Spinal cord (tissue), 10 donors: Measurements from ENCODE around the gene SLC25A1. TPM values are rescaled to one million over a fixed set of nuclear protein-coding genes. Genes with fewer than 3 reads are reported as not detected.

Source experiments
- DNase-seq, 6 donors: peaks; one replicate each; pipeline versions ENCODE4 v3.0.0 to v3.0.0-alpha.2; 2013 to 2015; ENCODE audit warnings: low spot score in 6 of 6, low read depth in 4 of 6
- H3K27ac ChIP-seq: one replicate; pipeline ENCODE4 v1.5.1; 2013; ENCODE audit warnings: low read depth, low read length, control low read depth
- H3K27me3 ChIP-seq: one replicate; pipeline ENCODE4 v1.6.1; 2013; ENCODE audit warnings: low read length; ENCODE audit not compliant: control insufficient read depth, insufficient read depth
- H3K36me3 ChIP-seq: one replicate; pipeline ENCODE4 v1.6.1; 2013; ENCODE audit warnings: low read length; ENCODE audit not compliant: control insufficient read depth, insufficient read depth
- H3K4me1 ChIP-seq: one replicate; pipeline ENCODE4 v1.6.1; 2013; ENCODE audit warnings: low read length; ENCODE audit not compliant: control insufficient read depth, insufficient read depth
- H3K4me3 ChIP-seq: one replicate; pipeline ENCODE4 v1.5.1; 2013; ENCODE audit warnings: low read depth, low read length, control low read depth
- H3K9me3 ChIP-seq: one replicate; pipeline ENCODE4 v1.6.1; 2013; ENCODE audit warnings: low read length; ENCODE audit not compliant: control insufficient read depth, insufficient read depth
- WGBS: methylation state at CpG from one replicate; pipeline ENCODE4 v1.1.5; 2013; ENCODE audit warnings: missing lambda C conversion rate; ENCODE audit not compliant: insufficient coverage; 5-methylcytosine and 5-hydroxymethylcytosine counted together
- polyA plus RNA-seq, 2 donors: library from polyadenylated mRNA; unstranded; fragments of 120-200 nt; gene quantifications; one replicate each; pipeline ENCODE4 v1.2.1, GENCODE V29; 2013; ENCODE audit not compliant: insufficient read length in 2 of 2
- total RNA-seq, 2 donors: library from RNA; depleted of rRNA in 1 of 2; stranded (reverse); fragments of 120-200 nt in 1 of 2; fragments of >200 nt in 1 of 2; gene quantifications; one replicate each; pipeline versions ENCODE4 v1.2.3 to v1.2.4, GENCODE V29; 2013 to 2014
- donor health status: healthy.

SLC25A1 gene
- total and polyA plus RNA-seq, 4 donors, result 31.4 to 107 (median 82.7) TPM

DNA sequence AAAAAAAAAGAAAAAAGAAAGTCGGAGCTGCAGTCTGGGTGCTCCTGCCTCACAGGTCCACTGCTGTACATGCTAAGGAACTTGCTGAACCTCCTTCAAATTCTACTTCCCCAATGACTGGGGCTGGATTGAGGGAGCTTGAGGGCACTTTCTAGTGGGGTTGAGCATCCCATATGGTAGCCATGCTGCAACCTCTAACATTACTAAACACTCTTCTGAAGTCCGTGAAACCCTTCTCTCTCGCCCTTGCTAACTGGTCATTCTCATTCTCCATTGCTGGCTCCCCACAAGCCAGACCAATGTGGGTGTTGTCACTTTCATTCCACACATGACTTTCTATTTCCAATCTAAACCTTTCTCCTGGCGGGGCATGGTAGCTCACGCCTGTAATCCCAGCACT is 35.3 kb downstream of the SLC25A1 start:
- Histone ChIP-seq H3K9me3 (no peaks in the 10 kb centered on the region), H3K27ac (no peak overlapping the region), H3K4me1 (peaks cover 13% of the 10 kb centered on the region), H3K4me3 (no peak overlapping the region), H3K27me3 (peaks cover 19% of the 10 kb centered on the region), H3K36me3 (peaks cover 43% of the 10 kb centered on the region)
- 94% methylated on average over 4 of the region's 5 CpGs for WGBS
- DNase-seq, result no peak

DNA sequence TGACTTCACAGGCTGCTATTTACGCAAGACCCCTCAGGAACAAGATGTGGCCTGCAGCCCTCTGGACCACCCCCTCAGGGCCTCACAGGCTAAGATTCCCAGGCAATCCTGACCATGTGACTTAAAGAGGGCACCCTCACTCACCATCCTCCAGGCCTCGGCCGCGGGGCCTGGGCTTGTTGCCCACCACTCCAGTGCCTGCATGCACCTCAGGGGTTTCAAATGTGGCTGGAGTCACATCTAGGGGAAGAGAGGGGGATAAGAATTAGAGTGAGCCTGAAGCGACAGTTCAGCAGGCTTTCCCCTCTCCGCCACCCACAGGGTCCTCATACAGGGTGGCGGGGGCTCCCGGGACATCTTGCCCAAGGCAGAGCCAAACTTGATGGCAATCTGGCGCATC is 36.1 kb downstream of the SLC25A1 start:
- peaks cover 51% of the 10 kb centered on the region for H3K36me3 ChIP-seq
- no peak overlapping the region for H3K4me3 ChIP-seq
- H3K27me3 ChIP-seq, result peaks cover 11% of the 10 kb centered on the region
- DNase-seq, result no peak
- over 99% methylated on average over 6 of the region's 9 CpGs for WGBS
- H3K4me1 ChIP-seq, result peaks cover 13% of the 10 kb centered on the region
- no peak overlapping the region for H3K27ac ChIP-seq
- no peaks in the 10 kb centered on the region for H3K9me3 ChIP-seq

DNA sequence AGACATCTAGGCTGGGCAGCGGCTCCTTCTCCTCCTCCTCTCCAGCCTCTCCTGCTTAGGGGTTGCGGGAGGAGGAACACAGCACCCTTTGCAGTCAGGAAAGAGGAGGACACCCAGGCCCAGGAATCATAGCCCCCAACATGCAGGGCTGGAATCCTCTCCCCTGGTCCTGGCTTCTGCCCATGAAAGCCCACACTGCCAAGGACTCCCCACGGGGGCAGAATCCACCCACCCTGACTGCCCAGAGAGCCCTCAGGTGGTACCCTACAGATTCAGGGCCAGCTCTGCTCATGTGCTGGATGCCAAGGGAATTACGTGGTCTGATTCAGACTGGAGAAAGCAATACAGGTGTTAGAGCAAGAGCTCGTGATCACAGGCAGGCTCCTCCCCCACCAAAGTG is 38.6 kb downstream of the SLC25A1 start:
- WGBS, result 94% methylated on average over 5 of the region's 5 CpGs
- no peaks in the 10 kb centered on the region for H3K9me3 ChIP-seq
- peaks cover 13% of the 10 kb centered on the region for H3K4me1 ChIP-seq
- H3K36me3 ChIP-seq, result peaks cover 72% of the 10 kb centered on the region
- H3K27me3 ChIP-seq, result no peaks in the 10 kb centered on the region
- H3K4me3 ChIP-seq, result no peak overlapping the region
- H3K27ac ChIP-seq, result no peak overlapping the region
- no peak for DNase-seq

DNA sequence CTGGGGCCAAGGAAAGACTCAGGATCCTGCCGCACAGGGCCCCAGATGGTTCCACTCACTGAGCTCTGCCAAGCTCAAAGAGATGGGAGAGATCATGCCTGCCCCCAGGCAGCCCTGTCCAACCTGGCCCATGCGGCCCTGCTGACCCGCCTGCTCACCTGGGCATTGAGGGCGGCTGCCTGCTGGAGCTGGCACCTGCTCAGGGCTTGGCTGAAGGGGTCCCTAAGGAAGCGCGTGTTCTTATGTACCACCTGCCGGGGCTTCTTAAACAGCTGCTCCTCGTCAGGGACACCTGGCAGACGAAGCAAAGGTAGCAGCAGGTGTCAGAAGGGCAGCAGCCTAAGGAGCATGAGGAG is 39.6 kb downstream of the SLC25A1 start:
- Histone ChIP-seq H3K27me3 (no peaks in the 10 kb centered on the region), H3K9me3 (no peaks in the 10 kb centered on the region), H3K36me3 (peaks cover 82% of the 10 kb centered on the region), H3K27ac (no peak overlapping the region), H3K4me1 (peaks cover 10% of the 10 kb centered on the region), H3K4me3 (no peak overlapping the region)
- WGBS, result 94% methylated on average over 9 of the region's 9 CpGs
- DNase-seq, result no peak

DNA sequence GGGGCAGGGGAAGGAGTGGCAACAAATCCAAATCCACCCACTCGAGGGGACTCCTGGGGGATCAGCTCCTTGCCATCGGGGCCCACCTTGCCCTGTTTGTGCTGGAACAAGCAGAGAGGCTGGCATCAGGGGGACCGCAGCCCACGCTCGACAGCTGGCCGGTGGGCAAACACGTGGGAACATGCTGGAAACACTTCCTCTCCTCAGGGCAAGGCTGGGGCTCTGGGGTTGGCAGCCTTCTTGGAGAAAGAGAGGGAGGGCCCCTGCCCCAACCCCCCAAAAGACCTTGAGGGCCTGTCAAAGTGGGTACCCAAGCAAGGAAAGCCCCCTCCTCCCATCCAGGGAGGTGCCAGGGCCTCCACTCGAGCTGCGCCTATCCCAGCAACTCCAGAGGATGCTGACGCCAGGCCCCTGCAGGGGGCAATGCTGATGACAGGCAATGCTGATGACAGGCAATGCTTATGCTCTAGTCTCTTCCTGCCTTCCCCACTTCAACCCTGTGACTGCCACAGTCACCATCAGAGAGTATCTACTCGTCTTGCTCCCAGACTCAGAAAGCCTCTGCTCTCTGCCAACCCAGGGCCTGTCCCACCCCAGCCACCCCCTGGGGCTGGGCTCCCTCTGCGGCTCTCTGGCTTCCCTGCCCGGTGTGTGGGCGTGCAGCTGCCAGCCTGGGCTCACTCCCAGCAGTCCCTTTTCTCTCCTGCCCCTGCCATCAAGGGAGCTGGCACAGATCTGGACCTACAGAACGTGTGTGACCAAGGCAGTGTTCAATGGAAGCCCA is 40.1 kb downstream of the SLC25A1 start:
- no peaks in the 10 kb centered on the region for H3K9me3 ChIP-seq
- no peak overlapping the region for H3K4me3 ChIP-seq
- WGBS, result 78% methylated on average over 11 of the region's 15 CpGs
- H3K4me1 ChIP-seq, result peaks cover 4% of the 10 kb centered on the region
- DNase-seq, result no peak
- H3K36me3 ChIP-seq, result peaks cover 87% of the 10 kb centered on the region
- no peak overlapping the region for H3K27ac ChIP-seq
- H3K27me3 ChIP-seq, result no peaks in the 10 kb centered on the region

DNA sequence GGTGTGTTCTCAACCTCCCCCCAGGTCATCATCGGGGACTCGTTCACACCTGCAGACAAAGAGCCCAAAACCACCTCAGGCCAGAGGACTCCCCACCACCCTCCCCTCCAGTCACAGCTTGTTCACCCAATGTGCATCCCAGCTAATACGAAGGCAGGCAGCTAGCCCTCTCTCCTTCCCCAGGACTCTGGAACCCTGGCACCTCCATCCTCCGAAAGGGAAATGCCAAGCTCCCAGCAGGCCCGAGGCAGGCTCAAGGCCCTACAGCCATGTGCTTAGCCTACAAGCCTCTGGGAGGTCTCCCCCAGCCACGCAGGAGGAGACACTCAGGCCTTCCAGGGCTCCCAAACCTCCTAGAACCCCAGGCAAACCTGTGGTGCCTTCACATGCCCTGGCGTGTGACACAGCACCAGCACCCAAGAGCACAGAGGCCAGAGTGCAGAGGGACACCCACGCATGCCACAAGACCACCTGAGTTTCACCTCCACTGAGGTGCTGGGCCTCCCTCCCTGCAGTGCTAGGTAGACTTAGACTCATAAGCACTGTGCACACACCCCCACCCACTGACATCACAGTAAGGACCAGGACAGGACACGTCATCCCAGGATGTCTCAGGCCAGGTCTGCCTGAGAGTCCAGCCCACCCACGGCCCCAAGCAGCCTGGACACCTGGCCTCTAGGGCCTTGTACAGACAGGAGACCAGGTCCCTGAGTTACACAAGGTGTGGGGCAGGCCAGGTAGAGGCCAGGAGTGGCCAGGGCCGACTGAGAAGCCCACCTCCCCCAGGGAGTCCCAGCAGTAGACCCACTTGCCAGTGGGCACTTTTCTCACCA is 40.9 kb downstream of the SLC25A1 start:
- no peak overlapping the region for H3K27ac ChIP-seq
- no peaks in the 10 kb centered on the region for H3K27me3 ChIP-seq
- 97% methylated on average over 11 of the region's 11 CpGs for WGBS
- no peaks in the 10 kb centered on the region for H3K4me1 ChIP-seq
- no peaks in the 10 kb centered on the region for H3K9me3 ChIP-seq
- no peak for DNase-seq
- H3K36me3 ChIP-seq, result peaks cover 94% of the 10 kb centered on the region
- H3K4me3 ChIP-seq, result no peak overlapping the region

DNA sequence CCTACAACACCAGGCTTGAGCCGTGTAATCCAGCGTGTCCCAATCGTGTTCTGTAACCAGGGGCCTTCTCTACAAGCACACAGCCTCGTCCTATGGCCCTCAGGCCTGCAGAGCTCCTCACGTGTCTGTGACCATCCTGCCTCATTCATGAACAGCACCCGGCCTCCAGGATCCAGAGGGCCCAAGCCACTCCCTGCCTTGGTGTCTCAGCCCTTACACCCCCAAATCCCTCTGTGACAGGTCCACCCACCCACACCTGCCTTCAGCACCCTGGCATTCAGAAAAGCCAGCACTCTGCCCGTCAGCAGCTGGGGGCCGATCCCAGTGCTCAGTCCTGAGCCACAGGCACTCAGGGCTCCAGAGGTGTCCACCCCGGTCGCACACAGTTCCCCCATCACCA is 41.6 kb downstream of the SLC25A1 start:
- no peak overlapping the region for H3K27ac ChIP-seq
- H3K36me3 ChIP-seq, result peaks cover 94% of the 10 kb centered on the region
- H3K4me1 ChIP-seq, result no peaks in the 10 kb centered on the region
- no peak overlapping the region for H3K4me3 ChIP-seq
- no peak for DNase-seq
- 96% methylated on average over 10 of the region's 10 CpGs for WGBS
- H3K9me3 ChIP-seq, result no peaks in the 10 kb centered on the region
- H3K27me3 ChIP-seq, result no peaks in the 10 kb centered on the region

DNA sequence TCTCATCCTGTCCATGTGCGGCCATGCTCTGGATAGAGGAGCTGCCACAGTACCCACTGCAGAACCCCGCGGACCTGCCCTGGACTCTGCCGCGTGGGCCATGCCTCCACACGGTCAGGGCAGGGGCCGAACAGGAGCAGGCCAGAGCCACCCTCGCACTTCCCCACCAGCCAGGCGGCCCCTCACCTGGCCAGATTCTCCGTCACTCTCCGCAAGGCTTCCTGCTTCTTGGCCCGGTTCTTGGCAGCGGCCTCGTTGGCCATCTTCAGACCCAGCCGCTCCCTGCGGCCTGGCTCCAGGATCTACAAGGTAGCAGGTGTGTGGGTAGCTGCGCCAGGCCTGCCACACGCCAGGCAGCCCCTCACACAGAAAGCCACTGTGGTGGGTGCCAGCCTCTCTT is 43.7 kb downstream of the SLC25A1 start:
- peaks cover 90% of the 10 kb centered on the region for H3K36me3 ChIP-seq
- DNase-seq, result no peak
- H3K27ac ChIP-seq, result no peak overlapping the region
- no peaks in the 10 kb centered on the region for H3K4me1 ChIP-seq
- no peaks in the 10 kb centered on the region for H3K27me3 ChIP-seq
- WGBS, result 98% methylated on average over 18 of the region's 18 CpGs
- H3K9me3 ChIP-seq, result no peaks in the 10 kb centered on the region
- no peak overlapping the region for H3K4me3 ChIP-seq

DNA sequence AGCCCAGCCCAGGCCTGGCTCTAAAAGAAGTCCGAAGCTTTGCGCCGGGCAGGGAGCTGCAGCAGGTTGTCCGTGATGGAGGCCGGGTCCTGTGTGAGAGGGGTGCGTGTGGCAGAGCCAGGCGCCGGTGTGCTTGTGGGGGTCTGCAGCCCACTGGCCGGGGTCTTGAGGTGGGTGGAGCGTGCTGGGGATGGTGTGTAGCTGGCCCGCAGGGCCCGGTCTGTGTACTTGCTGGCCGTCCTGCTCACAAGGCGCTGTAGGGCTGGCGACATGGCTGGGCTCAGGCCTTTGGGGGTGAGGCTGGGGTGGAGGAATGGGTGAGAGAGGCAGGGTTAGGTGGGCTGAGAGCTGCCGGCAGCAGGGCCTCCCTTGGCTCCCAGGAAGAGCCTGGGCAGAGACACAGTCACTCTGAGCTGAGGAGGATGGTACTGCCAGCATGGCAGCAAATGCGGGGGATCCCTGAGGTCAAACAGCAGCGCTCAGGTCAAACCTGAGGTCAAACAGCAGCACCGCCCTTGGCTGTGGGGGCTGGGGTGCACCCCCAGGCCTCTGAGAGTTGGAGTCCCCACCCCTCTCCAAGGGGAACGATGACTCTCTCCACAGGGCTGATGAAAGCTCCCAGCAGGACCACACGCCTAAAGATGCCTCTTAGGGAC is 44.2 kb downstream of the SLC25A1 start:
- H3K27me3 ChIP-seq, result no peaks in the 10 kb centered on the region
- no peak overlapping the region for H3K4me3 ChIP-seq
- peaks cover 86% of the 10 kb centered on the region for H3K36me3 ChIP-seq
- DNase-seq, result no peak
- 97% methylated on average over 20 of the region's 21 CpGs for WGBS
- H3K9me3 ChIP-seq, result no peaks in the 10 kb centered on the region
- no peaks in the 10 kb centered on the region for H3K4me1 ChIP-seq
- no peak overlapping the region for H3K27ac ChIP-seq
